Stimulated activated CD4-positive, alpha-beta T cell treated with anti-CD3 and anti-CD28 coated beads, Interleukin-12 subunit alpha, Interleukin-12 subunit beta, amount 100 ng/mL, for 48 hours (primary cell): ENCODE data around the gene HHAT.

Experiments
- DNase-seq, 3 donors: peaks; one replicate each; pipeline ENCODE4 v3.0.0-alpha.2; 2020; ENCODE audit warnings: low read depth in 2 of 3, low spot score in 1 of 3

Gene HHAT

GRCh38 chr1:210705086-210705485 is 376.4 kb downstream of the HHAT start:
- DNase-seq, result no peak

DNA sequence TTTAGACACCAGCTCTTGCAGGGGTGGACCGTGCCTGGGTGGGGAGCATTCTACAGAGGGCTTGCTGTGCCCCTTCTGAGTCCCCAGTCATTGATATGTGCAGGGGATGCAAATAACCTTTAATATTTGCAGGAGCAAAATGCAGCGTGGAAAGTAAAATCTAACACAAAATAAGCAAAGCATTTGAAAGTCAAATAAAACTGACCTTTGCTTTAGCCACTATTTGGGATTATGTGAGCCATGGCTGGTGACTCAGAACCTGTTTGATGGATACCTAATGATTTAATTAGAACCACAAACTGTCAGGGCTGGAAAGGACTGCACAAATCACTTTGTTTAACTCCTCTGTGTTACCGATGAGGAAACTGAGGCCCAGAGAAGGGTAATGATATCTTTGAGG is 377.5 kb downstream of the HHAT start:
- DNase-seq, result no peak

- no peak for DNase-seq
These were observed 378.9 kb downstream of the HHAT start for GRCh38 chr1:210707300-210708240.

GRCh38 chr1:210709701-210710100 is 381.0 kb downstream of the HHAT start:
- no peak for DNase-seq

DNA sequence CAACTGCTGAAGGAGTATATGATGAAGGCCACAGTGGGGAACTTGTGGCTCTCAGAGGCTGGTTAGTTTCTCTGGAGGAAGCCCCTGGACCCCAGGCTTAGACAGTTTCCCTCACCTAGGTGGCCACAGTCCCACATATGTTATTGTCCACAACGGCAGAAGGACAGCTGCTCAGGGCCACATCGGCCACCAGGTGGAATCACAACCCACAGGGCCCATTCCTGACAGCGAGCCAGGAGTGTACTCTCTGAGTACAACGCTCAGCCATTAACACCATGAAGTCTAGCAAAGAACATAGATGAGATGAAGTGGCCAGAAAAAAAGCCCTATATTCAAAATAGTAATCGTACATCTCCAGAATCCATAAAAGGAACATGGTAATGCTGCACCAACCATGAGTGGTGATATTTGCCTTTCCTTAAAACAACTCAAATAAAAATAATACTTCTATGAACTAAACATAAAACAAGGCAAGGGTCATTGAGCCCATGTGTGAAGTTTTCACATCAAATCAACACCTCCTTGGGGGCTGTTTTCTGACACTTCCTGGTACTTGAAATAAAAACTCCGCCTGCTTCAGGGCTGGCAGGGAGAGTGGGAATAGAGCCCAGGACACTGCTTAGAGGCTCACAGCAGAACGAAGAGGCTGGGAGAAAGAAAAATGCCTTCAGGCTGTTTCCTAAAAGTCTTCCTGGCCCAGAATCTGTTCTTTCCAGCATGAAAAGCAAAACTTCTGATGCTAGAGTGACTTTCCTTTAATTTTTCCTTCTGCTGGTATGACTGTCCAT is 383.3 kb downstream of the HHAT start:
- no peak for DNase-seq

DNA sequence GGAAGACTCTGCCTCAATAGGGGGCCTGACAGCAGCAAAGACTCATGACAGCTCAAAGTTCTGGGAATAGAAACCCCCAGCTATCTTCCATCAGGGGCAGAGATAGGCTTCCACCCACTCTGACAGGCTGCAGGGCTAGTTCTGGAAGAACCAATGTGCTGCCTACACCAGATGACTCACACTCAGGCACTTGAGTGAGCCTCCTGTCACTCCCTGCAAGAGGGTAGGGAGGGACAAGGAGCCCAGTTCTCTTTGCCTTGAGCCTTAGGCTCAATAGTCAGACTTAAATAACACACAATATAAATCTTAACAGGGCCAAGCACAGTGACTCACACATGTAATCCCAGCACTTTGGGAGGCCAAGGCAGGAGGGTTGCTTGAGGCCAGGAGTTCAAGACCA is 386.4 kb downstream of the HHAT start:
- no peak for DNase-seq

DNA sequence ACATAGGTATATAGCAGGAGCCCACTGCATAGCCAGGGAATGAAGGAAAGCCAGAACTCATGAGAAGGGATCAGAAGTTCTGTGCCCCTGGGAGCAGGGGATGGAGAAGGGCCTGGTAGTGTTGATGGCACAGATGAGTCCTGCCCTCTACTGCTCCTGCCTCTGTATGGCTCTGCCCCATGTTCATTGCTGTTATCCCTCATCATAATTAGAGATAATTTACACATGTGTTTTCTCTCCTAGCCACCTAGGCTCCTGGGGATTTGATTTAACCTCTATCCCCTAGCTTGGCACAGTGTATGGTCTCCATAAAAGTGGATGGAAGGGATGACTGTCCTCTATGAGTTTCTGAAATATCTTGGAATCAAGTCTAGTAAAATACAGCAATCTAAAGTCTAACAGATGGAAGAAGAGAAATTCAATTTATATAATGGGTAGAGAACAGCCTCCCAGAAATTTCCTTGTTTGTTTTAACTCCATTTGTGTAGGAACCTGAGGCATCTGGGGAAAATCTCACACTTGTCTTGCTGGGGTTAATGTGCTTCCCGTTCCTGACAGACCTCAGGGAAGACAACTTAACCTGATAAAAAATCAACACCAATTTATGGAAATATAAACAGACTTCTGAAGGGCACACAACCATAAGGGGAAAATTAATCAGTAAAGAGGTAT is 393.8 kb downstream of the HHAT start:
- DNase-seq, result no peak

GRCh38 chr1:210723646-210724045 is 394.9 kb downstream of the HHAT start:
- DNase-seq, result no peak

- DNase-seq, result no peak
These were observed 396.1 kb downstream of the HHAT start for GRCh38 chr1:210724768-210725167.
